SK-N-SH treated with all-trans-retinoic acid at 6 μM for 48 hours (cell line): ENCODE results near the gene ADAM19.

Experiments used
- ATAC-seq: fragments of 200-7000 bp; cut with Tn5 transposase; 3 replicates; pipeline ENCODE4 v1.9.1; 2020; ENCODE audit warnings: mild to moderate bottlenecking, moderate library complexity
- ARNTL ChIP-seq: fragments of 450-650 bp; formaldehyde crosslinking; IDR thresholded peaks from 2 replicates; pipeline ENCODE4 v1.5.0; 2020; ENCODE audit warnings: low read depth, mild to moderate bottlenecking, moderate library complexity, borderline replicate concordance
- BACH2 ChIP-seq: fragments of 250-450 bp; sonication (Bioruptor Pico); IDR thresholded peaks from 2 replicates; pipeline ENCODE4 v1.9.0; 2021; ENCODE audit warnings: mild to moderate bottlenecking, borderline replicate concordance
- CSDC2 ChIP-seq: fragments of 250-450 bp; sonication (Bioruptor Pico); IDR thresholded peaks from 2 replicates; pipeline ENCODE4 v1.5.0; 2020; ENCODE audit warnings: mild to moderate bottlenecking, moderate library complexity
- ESRRG ChIP-seq: fragments of 250-450 bp; sonication (Bioruptor Pico); IDR thresholded peaks from 2 replicates; pipeline ENCODE4 v1.6.1; 2021; ENCODE audit warnings: mild to moderate bottlenecking
- GLIS3 ChIP-seq: fragments of 250-450 bp; sonication (Bioruptor Pico); IDR thresholded peaks from 2 replicates; pipeline ENCODE4 v1.5.0; 2020; ENCODE audit warnings: mild to moderate bottlenecking, moderate library complexity
- ISL1 ChIP-seq: fragments of 250-450 bp; sonication (Bioruptor Pico); IDR thresholded peaks from 2 replicates; pipeline ENCODE4 v2.1.2; 2022; ENCODE audit warnings: mild to moderate bottlenecking, moderate library complexity
- OSR1 ChIP-seq: fragments of 250-450 bp; sonication (Bioruptor Pico); IDR thresholded peaks from 2 replicates; pipeline ENCODE4 v1.8.0; 2022; ENCODE audit warnings: moderate library complexity, mild to moderate bottlenecking, inconsistent platforms
- PPARA ChIP-seq: fragments of 250-450 bp; sonication (Bioruptor Pico); IDR thresholded peaks from 2 replicates; pipeline ENCODE4 v1.5.0; 2020; ENCODE audit warnings: mild to moderate bottlenecking, borderline replicate concordance
- RARB ChIP-seq: fragments of 250-450 bp; sonication (Bioruptor Pico); IDR thresholded peaks from 2 replicates; pipeline ENCODE4 v1.8.0; 2021; ENCODE audit warnings: mild to moderate bottlenecking, moderate library complexity
- SNAI2 ChIP-seq: fragments of 250-450 bp; sonication (Bioruptor Pico); IDR thresholded peaks from 2 replicates; pipeline ENCODE4 v1.5.0; 2020; ENCODE audit warnings: mild to moderate bottlenecking, moderate library complexity
- TCF4 ChIP-seq: fragments of 250-450 bp; sonication (Bioruptor Pico); IDR thresholded peaks from 2 replicates; pipeline ENCODE4 v1.8.0; 2021; ENCODE audit warnings: mild to moderate bottlenecking, moderate library complexity, borderline replicate concordance
- TOX ChIP-seq: fragments of 250-450 bp; sonication (Bioruptor Pico); IDR thresholded peaks from 2 replicates; pipeline ENCODE4 v1.8.0; 2021; ENCODE audit warnings: mild to moderate bottlenecking, moderate library complexity, borderline replicate concordance
- ZC3H10 ChIP-seq: fragments of 250-450 bp; sonication (Bioruptor Pico); IDR thresholded peaks from 2 replicates; pipeline ENCODE4 v1.5.1; 2021; ENCODE audit warnings: mild to moderate bottlenecking, moderate library complexity
- ZFP3 ChIP-seq: fragments of 250-450 bp; sonication (Bioruptor Pico); IDR thresholded peaks from 2 replicates; pipeline ENCODE4 v1.5.0; 2020; ENCODE audit warnings: mild to moderate bottlenecking, moderate library complexity
- ZFP30 ChIP-seq: fragments of 450-650 bp; formaldehyde crosslinking; IDR thresholded peaks from 2 replicates; pipeline ENCODE4 v1.5.0; 2022; ENCODE audit warnings: mild to moderate bottlenecking, moderate library complexity
- ZNF565 ChIP-seq: fragments of 450-650 bp; formaldehyde crosslinking; conservative IDR thresholded peaks from 2 replicates; pipeline ENCODE4 v1.5.0; 2020; ENCODE audit warnings: low read depth, mild to moderate bottlenecking, moderate library complexity
- ZNF70 ChIP-seq: fragments of 450-650 bp; formaldehyde crosslinking; IDR thresholded peaks from 2 replicates; pipeline ENCODE4 v1.5.0; 2020; ENCODE audit warnings: mild to moderate bottlenecking, moderate library complexity
- ZNF8 ChIP-seq: fragments of 450-650 bp; formaldehyde crosslinking; IDR thresholded peaks from 2 replicates; pipeline ENCODE4 v1.5.0; 2020; ENCODE audit warnings: mild to moderate bottlenecking, moderate library complexity
- TF ChIP-seq, protein P1 (sequence below): fragments of 250-450 bp; sonication (Bioruptor Pico); IDR thresholded peaks from 2 replicates; pipeline ENCODE4 v1.8.0; 2021; ENCODE audit warnings: low read depth, mild to moderate bottlenecking, moderate library complexity, borderline replicate concordance
- TF ChIP-seq, protein P2 (sequence below): fragments of 250-450 bp; sonication (Bioruptor Pico); IDR thresholded peaks from 2 replicates; pipeline ENCODE4 v1.5.0; 2020; ENCODE audit warnings: mild to moderate bottlenecking, moderate library complexity
- TF ChIP-seq, protein P3 (sequence below): fragments of 250-450 bp; sonication (Bioruptor Pico); IDR thresholded peaks from 2 replicates; pipeline ENCODE4 v1.5.1; 2021; ENCODE audit warnings: mild to moderate bottlenecking, moderate library complexity
- TF ChIP-seq, protein P4 (sequence below): fragments of 250-450 bp; sonication (Bioruptor Pico); IDR thresholded peaks from 2 replicates; pipeline ENCODE4 v1.8.0; 2020; ENCODE audit warnings: mild to moderate bottlenecking, moderate library complexity, borderline replicate concordance

Gene ADAM19

DNA sequence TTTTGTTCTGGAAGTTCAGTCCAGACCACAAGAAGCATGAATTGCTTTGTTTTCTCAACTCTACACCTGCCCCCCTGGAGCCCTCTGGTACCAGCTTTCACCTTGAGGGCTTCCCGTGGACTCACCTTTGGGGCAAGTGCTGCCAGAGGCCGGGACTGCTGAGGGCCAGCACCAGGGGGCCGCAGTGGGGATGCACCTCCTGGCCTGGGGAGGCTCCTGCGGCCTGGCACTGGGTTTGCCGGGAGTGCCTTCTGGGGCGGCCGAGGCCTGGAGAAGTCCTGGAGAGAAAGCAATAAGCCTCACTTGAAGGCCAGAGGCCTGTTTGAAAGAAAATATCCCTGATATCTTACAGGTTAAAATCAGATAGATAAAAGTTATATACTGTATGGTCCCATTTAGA, 93.9 kb downstream of the ADAM19 start:
- TF ChIP-seq TOX (no peak), ZNF565 (CRISPR knock-in tag) (no peak), RARB (no peak), ARNTL (CRISPR knock-in tag) (no peak), ZNF8 (CRISPR knock-in tag) (no peak), ZNF70 (CRISPR knock-in tag) (no peak), OSR1 (CRISPR knock-in tag) (no peak), ISL1 (no peak)
- no peak for ATAC-seq

DNA sequence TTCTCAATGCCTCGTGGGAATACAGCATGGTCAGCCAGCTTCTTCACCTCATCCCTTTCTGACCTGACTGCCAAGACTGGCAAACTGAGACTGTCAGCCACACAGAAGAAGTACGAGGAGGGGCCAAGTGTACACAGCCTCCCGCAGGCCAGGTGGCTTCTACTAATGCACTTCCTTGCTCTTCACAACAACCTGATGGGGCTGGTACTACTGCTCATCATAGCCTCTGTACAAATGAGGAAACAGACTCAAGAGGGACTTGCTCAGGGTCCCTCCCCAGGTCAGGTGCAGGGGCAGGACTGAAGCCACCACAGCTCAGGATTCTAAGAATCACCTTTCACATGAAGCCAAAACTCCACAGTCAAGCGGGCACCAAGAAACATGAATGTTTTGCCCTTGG, 94.3 kb downstream of the ADAM19 start:
- ATAC-seq = no peak
- TF ChIP-seq GLIS3 (CRISPR knock-in tag) = no peak
- TF ChIP-seq ZNF8 (CRISPR knock-in tag) = no peak
- TF ChIP-seq ESRRG (CRISPR knock-in tag) = no peak
- TF ChIP-seq ZC3H10 (CRISPR knock-in tag) = no peak
- TF ChIP-seq ARNTL (CRISPR knock-in tag) = no peak
- TF ChIP-seq CSDC2 (CRISPR knock-in tag) = no peak
- TF ChIP-seq ZFP30 (CRISPR knock-in tag) = no peak
- TF ChIP-seq TCF4 = no peak
- TF ChIP-seq, protein P1, sequence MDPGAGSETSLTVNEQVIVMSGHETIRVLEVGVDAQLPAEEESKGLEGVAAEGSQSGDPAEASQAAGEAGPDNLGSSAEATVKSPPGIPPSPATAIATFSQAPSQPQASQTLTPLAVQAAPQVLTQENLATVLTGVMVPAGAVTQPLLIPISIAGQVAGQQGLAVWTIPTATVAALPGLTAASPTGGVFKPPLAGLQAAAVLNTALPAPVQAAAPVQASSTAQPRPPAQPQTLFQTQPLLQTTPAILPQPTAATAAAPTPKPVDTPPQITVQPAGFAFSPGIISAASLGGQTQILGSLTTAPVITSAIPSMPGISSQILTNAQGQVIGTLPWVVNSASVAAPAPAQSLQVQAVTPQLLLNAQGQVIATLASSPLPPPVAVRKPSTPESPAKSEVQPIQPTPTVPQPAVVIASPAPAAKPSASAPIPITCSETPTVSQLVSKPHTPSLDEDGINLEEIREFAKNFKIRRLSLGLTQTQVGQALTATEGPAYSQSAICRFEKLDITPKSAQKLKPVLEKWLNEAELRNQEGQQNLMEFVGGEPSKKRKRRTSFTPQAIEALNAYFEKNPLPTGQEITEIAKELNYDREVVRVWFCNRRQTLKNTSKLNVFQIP (CRISPR knock-in tag) = no peak
- TF ChIP-seq, protein P2, sequence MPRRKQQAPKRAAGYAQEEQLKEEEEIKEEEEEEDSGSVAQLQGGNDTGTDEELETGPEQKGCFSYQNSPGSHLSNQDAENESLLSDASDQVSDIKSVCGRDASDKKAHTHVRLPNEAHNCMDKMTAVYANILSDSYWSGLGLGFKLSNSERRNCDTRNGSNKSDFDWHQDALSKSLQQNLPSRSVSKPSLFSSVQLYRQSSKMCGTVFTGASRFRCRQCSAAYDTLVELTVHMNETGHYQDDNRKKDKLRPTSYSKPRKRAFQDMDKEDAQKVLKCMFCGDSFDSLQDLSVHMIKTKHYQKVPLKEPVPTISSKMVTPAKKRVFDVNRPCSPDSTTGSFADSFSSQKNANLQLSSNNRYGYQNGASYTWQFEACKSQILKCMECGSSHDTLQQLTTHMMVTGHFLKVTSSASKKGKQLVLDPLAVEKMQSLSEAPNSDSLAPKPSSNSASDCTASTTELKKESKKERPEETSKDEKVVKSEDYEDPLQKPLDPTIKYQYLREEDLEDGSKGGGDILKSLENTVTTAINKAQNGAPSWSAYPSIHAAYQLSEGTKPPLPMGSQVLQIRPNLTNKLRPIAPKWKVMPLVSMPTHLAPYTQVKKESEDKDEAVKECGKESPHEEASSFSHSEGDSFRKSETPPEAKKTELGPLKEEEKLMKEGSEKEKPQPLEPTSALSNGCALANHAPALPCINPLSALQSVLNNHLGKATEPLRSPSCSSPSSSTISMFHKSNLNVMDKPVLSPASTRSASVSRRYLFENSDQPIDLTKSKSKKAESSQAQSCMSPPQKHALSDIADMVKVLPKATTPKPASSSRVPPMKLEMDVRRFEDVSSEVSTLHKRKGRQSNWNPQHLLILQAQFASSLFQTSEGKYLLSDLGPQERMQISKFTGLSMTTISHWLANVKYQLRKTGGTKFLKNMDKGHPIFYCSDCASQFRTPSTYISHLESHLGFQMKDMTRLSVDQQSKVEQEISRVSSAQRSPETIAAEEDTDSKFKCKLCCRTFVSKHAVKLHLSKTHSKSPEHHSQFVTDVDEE (CRISPR knock-in tag) = no peak
- no peak for TF ChIP-seq TOX
- no peak for TF ChIP-seq SNAI2 (CRISPR knock-in tag)
- TF ChIP-seq ZFP3 (CRISPR knock-in tag) = no peak
- no peak for TF ChIP-seq ZNF70 (CRISPR knock-in tag)
- TF ChIP-seq, protein P3, sequence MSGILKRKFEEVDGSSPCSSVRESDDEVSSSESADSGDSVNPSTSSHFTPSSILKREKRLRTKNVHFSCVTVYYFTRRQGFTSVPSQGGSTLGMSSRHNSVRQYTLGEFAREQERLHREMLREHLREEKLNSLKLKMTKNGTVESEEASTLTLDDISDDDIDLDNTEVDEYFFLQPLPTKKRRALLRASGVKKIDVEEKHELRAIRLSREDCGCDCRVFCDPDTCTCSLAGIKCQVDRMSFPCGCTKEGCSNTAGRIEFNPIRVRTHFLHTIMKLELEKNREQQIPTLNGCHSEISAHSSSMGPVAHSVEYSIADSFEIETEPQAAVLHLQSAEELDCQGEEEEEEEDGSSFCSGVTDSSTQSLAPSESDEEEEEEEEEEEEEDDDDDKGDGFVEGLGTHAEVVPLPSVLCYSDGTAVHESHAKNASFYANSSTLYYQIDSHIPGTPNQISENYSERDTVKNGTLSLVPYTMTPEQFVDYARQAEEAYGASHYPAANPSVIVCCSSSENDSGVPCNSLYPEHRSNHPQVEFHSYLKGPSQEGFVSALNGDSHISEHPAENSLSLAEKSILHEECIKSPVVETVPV (CRISPR knock-in tag) = no peak
- TF ChIP-seq ZNF565 (CRISPR knock-in tag) = no peak
- TF ChIP-seq RARB = no peak
- TF ChIP-seq OSR1 (CRISPR knock-in tag) = no peak
- TF ChIP-seq, protein P4, sequence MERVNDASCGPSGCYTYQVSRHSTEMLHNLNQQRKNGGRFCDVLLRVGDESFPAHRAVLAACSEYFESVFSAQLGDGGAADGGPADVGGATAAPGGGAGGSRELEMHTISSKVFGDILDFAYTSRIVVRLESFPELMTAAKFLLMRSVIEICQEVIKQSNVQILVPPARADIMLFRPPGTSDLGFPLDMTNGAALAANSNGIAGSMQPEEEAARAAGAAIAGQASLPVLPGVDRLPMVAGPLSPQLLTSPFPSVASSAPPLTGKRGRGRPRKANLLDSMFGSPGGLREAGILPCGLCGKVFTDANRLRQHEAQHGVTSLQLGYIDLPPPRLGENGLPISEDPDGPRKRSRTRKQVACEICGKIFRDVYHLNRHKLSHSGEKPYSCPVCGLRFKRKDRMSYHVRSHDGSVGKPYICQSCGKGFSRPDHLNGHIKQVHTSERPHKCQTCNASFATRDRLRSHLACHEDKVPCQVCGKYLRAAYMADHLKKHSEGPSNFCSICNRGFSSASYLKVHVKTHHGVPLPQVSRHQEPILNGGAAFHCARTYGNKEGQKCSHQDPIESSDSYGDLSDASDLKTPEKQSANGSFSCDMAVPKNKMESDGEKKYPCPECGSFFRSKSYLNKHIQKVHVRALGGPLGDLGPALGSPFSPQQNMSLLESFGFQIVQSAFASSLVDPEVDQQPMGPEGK (CRISPR knock-in tag) = no peak
- TF ChIP-seq BACH2 = no peak
- TF ChIP-seq, all 23 proteins: peak for 0

DNA sequence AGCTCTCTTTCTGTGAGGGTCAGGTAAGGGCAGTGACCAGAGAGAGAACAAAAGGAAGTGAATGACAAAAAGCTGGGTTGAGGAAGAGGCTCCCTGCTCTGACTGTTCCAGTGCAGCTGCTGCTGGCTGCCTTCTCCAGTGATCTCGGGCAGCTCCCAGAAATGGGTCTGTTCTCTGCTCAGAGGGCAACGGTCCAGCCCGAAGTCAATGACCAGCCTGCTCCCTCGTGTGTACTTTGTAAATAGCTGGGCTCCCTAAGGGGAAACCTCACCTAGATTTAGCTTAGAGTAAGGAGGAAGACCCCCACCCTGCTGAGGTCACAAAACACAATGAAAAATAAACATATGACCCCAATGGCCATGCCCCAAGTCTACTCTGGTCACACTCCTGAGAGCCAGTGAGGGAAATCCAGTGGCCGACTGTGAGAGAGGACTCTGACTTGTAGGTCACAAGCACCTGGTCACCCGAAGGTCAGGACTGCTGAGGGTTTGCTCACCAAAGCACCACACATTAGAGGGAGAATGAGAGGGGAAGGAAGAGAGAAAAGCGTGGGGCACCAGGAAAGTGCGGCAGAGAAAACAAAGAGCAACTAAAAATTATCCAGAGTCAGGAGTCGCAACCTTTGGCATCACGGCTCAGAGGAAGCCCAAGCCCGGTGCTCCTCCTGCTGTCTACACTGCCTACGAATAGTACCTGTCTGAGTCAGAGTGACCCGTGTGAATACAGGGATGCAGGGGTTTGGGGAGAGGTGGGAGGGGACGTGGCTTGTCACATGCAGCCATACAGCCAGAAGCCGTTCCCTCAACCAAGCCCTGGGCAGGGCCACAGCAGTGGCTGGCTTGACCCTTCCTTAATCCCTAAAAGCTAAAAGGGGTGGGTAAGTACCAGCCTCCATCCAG, 95.7 kb downstream of the ADAM19 start:
- ATAC-seq = no peak
- TF ChIP-seq, protein P2 (CRISPR knock-in tag) = no peak
- TF ChIP-seq OSR1 (CRISPR knock-in tag) (no peak), CSDC2 (CRISPR knock-in tag) (no peak), SNAI2 (CRISPR knock-in tag) (no peak), TOX (no peak), TCF4 (no peak), GLIS3 (CRISPR knock-in tag) (no peak), ZNF565 (CRISPR knock-in tag) (no peak), ZFP3 (CRISPR knock-in tag) (no peak), PPARA (CRISPR knock-in tag) (no peak)
- TF ChIP-seq, protein P4 (CRISPR knock-in tag) = no peak
